OCI-LY1 (cell line): ENCODE measurements around the gene ETV6.

Source experiments
- H2AFZ ChIP-seq: fragments of 200-600 bp; sonication (generic), shearing (Covaris generic); 2 replicates; pipeline ENCODE4 v1.6.0; 2014; ENCODE audit warnings: antibody characterized with exemption, mild to moderate bottlenecking, low read length
- H3F3A ChIP-seq: fragments of 200-600 bp; sonication (generic), shearing (Covaris generic); 2 replicates; pipeline ENCODE4 v1.6.0; 2014; ENCODE audit warnings: mild to moderate bottlenecking, antibody characterized with exemption, low read length, moderate library complexity; ENCODE audit not compliant: insufficient read depth
- H3K27ac ChIP-seq: fragments of 200-600 bp; sonication (generic); 2 replicates; pipeline ENCODE4 v1.5.1; 2014; ENCODE audit warnings: low read length, mixed run types, mild to moderate bottlenecking, low read depth; ENCODE audit not compliant: poor library complexity, severe bottlenecking
- H3K27me3 ChIP-seq: fragments of 200-600 bp; sonication (generic); 2 replicates; pipeline ENCODE4 v1.6.0; 2014; ENCODE audit warnings: antibody characterized with exemption, mild to moderate bottlenecking, low read length, moderate library complexity; ENCODE audit not compliant: insufficient read depth
- H3K36me3 ChIP-seq: fragments of 200-600 bp; sonication (generic); 2 replicates; pipeline ENCODE4 v1.6.1; 2014; ENCODE audit warnings: mild to moderate bottlenecking, antibody characterized with exemption, low read length, moderate library complexity, mixed read lengths; ENCODE audit not compliant: insufficient read depth
- H3K4me1 ChIP-seq: fragments of 200-600 bp; sonication (generic); 2 replicates; pipeline ENCODE4 v1.5.1; 2014; ENCODE audit warnings: mild to moderate bottlenecking, low read length, moderate library complexity; ENCODE audit not compliant: insufficient read depth, severe bottlenecking
- H3K4me2 ChIP-seq: fragments of 200-600 bp; sonication (generic), shearing (Covaris generic); 2 replicates; pipeline ENCODE4 v1.6.1; 2014; ENCODE audit warnings: low read length
- H3K4me3 ChIP-seq: fragments of 200-600 bp; sonication (generic); 2 replicates; pipeline ENCODE4 v1.5.1; 2014; ENCODE audit warnings: low read length, low read depth, mild to moderate bottlenecking, mixed read lengths; ENCODE audit not compliant: poor library complexity, severe bottlenecking
- H3K79me2 ChIP-seq: fragments of 200-600 bp; shearing (Covaris generic); 2 replicates; pipeline ENCODE4 v1.6.1; 2016; ENCODE audit warnings: mixed run types, low read length, mixed read lengths; ENCODE audit not compliant: insufficient read depth
- H3K9ac ChIP-seq: fragments of 200-600 bp; sonication (generic), shearing (Covaris generic); 2 replicates; pipeline ENCODE4 v1.6.1; 2014; ENCODE audit warnings: mild to moderate bottlenecking, low read length, mixed read lengths
- H3K9me2 ChIP-seq: fragments of 200-600 bp; sonication (generic), shearing (Covaris generic); 2 replicates; pipeline ENCODE4 v1.6.1; 2014; ENCODE audit warnings: low read depth, mild to moderate bottlenecking, low read length, mixed read lengths
- H3K9me3 ChIP-seq: fragments of 200-600 bp; shearing (Covaris generic); 2 replicates; pipeline ENCODE4 v1.6.1; 2014; ENCODE audit warnings: low read length, mixed read lengths
- H4K20me1 ChIP-seq: fragments of 200-600 bp; sonication (generic), shearing (Covaris generic); 2 replicates; pipeline ENCODE4 v1.6.0; 2016; ENCODE audit warnings: mild to moderate bottlenecking, low read length; ENCODE audit not compliant: insufficient read depth
- EZH2 ChIP-seq: fragments of 200-600 bp; sonication (generic), shearing (Covaris generic); IDR thresholded peaks from 2 replicates; pipeline ENCODE4 v1.8.0; 2017; ENCODE audit warnings: borderline replicate concordance, mixed run types, mild to moderate bottlenecking, antibody characterized with exemption, low read length, moderate library complexity, mixed read lengths
- TF ChIP-seq, protein P1 (sequence below): fragments of 200-600 bp; sonication (generic), shearing (Covaris generic); IDR thresholded peaks from 2 replicates; pipeline ENCODE4 v1.5.1; 2017; ENCODE audit warnings: mild to moderate bottlenecking, antibody characterized with exemption, low read length, moderate library complexity, mixed read lengths

The ETV6 gene

DNA sequence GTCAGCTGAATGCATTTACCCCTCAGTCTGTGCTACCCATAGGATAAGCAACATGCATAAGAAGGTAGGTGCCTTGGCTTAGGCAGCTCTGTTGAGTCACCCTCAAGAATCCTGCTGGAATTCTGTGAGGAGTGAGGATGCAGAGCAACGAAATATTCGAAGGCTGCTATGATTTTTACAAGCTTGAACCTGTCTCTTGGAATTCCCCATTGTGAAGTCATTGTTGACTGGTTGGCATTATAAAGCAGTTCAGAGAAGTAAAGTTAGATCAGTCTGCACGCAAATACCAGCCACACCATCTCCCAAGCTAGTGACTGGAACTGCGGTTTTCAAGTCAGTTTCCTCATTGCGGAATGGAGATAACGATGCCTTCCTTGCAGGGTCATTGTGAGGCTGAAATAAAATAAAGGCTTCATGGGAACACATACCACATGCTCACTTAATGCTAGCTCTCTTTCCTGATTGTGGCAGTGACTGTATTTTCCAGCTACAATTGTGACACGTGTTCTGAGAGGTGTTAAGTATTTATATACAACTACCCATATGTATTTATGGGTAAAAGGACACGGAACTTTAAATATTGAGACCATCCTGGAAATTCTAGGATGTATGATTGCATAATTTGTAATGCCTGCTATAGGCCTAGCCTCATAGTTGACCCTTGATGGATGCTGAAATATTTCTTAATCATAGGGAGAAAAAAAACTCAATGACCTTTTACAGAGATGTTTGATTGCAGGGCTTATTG is 96.7 kb downstream of the ETV6 start:
- peak overlapping the region; percentile 25 for H3K9ac ChIP-seq
- no peaks in the 10 kb centered on the region for H3K27me3 ChIP-seq
- H3K36me3 ChIP-seq = no peaks in the 10 kb centered on the region
- H3K4me2 ChIP-seq = peak overlapping the region; percentile 38; the same call in 1 of the 2 replicates
- no peaks in the 10 kb centered on the region for H4K20me1 ChIP-seq
- peak overlapping the region; percentile 99 for H3K27ac ChIP-seq
- no peaks in the 10 kb centered on the region for H3K9me2 ChIP-seq
- no peaks in the 10 kb centered on the region for H3K9me3 ChIP-seq
- H3K4me3 ChIP-seq = no peak overlapping the region
- H3K79me2 ChIP-seq = no peaks in the 10 kb centered on the region
- H2AFZ ChIP-seq = no peak overlapping the region
- H3K4me1 ChIP-seq = peaks cover 99% of the 10 kb centered on the region
- H3F3A ChIP-seq = no peaks in the 10 kb centered on the region
- TF ChIP-seq EZH2 = no peak
- TF ChIP-seq, protein P1, sequence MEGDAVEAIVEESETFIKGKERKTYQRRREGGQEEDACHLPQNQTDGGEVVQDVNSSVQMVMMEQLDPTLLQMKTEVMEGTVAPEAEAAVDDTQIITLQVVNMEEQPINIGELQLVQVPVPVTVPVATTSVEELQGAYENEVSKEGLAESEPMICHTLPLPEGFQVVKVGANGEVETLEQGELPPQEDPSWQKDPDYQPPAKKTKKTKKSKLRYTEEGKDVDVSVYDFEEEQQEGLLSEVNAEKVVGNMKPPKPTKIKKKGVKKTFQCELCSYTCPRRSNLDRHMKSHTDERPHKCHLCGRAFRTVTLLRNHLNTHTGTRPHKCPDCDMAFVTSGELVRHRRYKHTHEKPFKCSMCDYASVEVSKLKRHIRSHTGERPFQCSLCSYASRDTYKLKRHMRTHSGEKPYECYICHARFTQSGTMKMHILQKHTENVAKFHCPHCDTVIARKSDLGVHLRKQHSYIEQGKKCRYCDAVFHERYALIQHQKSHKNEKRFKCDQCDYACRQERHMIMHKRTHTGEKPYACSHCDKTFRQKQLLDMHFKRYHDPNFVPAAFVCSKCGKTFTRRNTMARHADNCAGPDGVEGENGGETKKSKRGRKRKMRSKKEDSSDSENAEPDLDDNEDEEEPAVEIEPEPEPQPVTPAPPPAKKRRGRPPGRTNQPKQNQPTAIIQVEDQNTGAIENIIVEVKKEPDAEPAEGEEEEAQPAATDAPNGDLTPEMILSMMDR = no peak

DNA sequence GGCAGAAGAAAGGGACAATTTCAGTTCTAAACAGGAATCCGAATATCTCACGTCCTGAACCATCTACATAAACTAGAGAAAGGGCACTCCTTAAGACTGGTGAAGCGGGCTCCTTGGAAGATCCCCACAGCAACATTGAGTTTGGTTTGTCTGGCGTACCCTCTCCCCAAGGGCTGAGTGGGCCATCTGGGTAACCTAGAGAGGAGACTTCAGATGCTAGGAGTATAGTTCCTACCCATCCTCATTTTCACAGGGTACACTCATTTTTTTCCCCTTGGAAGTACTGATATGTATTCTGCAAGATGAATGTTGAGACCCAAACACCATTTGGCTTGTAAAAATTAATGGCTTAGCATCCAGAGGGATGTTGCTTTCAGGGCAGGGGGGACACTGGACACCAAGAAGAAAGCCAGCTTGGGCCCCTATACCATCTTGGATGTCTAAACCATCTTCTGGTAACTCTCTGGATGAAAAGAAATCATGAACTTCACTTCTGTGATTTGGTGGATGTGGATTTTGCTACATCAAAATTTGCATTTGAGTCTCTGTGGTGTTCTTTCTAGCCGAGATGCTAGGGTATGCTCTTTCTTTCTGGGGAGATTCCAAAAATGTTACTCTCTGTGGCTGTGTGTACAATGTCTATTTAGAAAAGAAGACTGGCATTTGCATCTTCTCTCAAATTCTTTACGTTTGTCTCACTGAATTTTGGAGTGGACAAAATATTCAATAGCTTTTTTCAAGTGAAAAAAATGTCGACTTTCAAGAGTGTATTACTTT is 97.7 kb downstream of the ETV6 start:
- Histone ChIP-seq H3K4me1 (peaks cover 99% of the 10 kb centered on the region), H3K27me3 (no peaks in the 10 kb centered on the region), H3K4me2 (peak overlapping the region; percentile 11; the same call in 1 of the 2 replicates), H3F3A (no peaks in the 10 kb centered on the region), H4K20me1 (no peaks in the 10 kb centered on the region), H3K9me2 (no peaks in the 10 kb centered on the region), H3K9me3 (no peaks in the 10 kb centered on the region), H3K79me2 (no peaks in the 10 kb centered on the region), H3K36me3 (no peaks in the 10 kb centered on the region), H3K27ac (peak overlapping the region; percentile 99), H3K4me3 (no peak overlapping the region), H2AFZ (no peak overlapping the region), H3K9ac (peak overlapping the region; percentile 78; the same call in 1 of the 2 replicates)
- TF ChIP-seq, protein P1 = no peak
- TF ChIP-seq EZH2 = no peak

DNA sequence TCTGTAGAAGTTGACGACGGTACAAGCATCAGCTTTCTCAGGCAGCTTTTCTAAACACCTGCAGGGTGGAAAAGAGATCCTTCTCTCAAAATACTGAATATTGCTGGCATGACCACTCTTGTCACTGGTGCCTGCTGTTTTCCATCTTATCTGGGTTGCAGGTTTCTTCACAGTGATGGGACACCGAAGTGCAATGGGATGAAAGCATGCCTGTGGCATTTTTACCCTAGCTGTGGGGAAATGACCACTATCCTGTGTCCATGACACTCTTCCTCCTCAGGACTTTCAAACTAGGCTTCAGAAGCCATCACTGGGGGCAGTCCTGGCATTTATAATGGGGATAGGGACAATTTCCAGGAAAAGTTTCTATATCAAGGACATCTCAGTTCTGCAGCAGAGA is 98.5 kb downstream of the ETV6 start:
- no peak overlapping the region for H3K4me3 ChIP-seq
- no peaks in the 10 kb centered on the region for H4K20me1 ChIP-seq
- no peak overlapping the region for H2AFZ ChIP-seq
- no peaks in the 10 kb centered on the region for H3K79me2 ChIP-seq
- peak overlapping the region; percentile 99 for H3K27ac ChIP-seq
- no peaks in the 10 kb centered on the region for H3K36me3 ChIP-seq
- H3K9me3 ChIP-seq = no peaks in the 10 kb centered on the region
- H3K27me3 ChIP-seq = no peaks in the 10 kb centered on the region
- TF ChIP-seq EZH2 = no peak
- TF ChIP-seq, protein P1 = no peak
- 0 out of 2 replicates have a peak overlapping the region, but pooled peaks have one; percentile 47 for H3K4me2 ChIP-seq
- no peaks in the 10 kb centered on the region for H3K9me2 ChIP-seq
- H3K4me1 ChIP-seq = peaks cover 100% of the 10 kb centered on the region
- peak overlapping the region; percentile 78; the same call in 1 of the 2 replicates for H3K9ac ChIP-seq
- H3F3A ChIP-seq = no peaks in the 10 kb centered on the region
